Spleen (tissue), 11 donors: ENCODE data around the gene TNS1. TPM values are rescaled to one million over a fixed set of nuclear protein-coding genes. Genes with fewer than 3 reads are reported as not detected.
A peak's percentile ranks its signal among the peaks of the same experiment; 100 is the strongest.

Source experiments
- DNase-seq: peaks from one replicate; pipeline ENCODE4 v3.0.0-alpha.2; 2020
- H3K27ac ChIP-seq, 8 donors: fragments of 200-600 bp; sonication (generic) in 7 of 8; 1 replicate in 4 of 8; 2 replicates in 4 of 8; pipeline versions ENCODE4 v1.5.0 to v1.8.0; 2016 to 2021; ENCODE audit warnings: inconsistent platforms in 4 of 8, mild to moderate bottlenecking in 4 of 8, moderate library complexity in 1 of 8
- H3K27me3 ChIP-seq, 7 donors: fragments of 200-600 bp; sonication (generic) in 6 of 7; replicated peaks in 1 of 7; 1 replicate in 4 of 7; 2 replicates in 3 of 7; pipeline versions ENCODE4 v1.5.0 to v1.8.0; 2016 to 2021; ENCODE audit warnings: inconsistent platforms in 3 of 7, mild to moderate bottlenecking in 1 of 7
- H3K36me3 ChIP-seq, 6 donors: fragments of 200-600 bp; sonication (generic) in 5 of 6; 1 replicate in 4 of 6; 2 replicates in 2 of 6; pipeline versions ENCODE4 v1.5.0 to v1.8.0; 2016 to 2021; ENCODE audit warnings: inconsistent platforms in 2 of 6
- H3K4me1 ChIP-seq, 6 donors: fragments of 200-600 bp; sonication (generic) in 5 of 6; 1 replicate in 3 of 6; 2 replicates in 3 of 6; pipeline versions ENCODE4 v1.5.0 to v1.8.0; 2016 to 2021; ENCODE audit warnings: inconsistent platforms in 3 of 6
- H3K4me3 ChIP-seq, 8 donors: fragments of 200-600 bp; sonication (generic) in 7 of 8; 1 replicate in 4 of 8; 2 replicates in 4 of 8; pipeline versions ENCODE4 v1.5.0 to v1.8.0; 2016 to 2021; ENCODE audit warnings: inconsistent platforms in 4 of 8, mild to moderate bottlenecking in 4 of 8, moderate library complexity in 2 of 8
- H3K9me3 ChIP-seq, 8 donors: fragments of 200-600 bp; sonication (generic) in 7 of 8; 1 replicate in 4 of 8; 2 replicates in 4 of 8; pipeline versions ENCODE4 v1.5.0 to v1.8.0; 2016 to 2021; ENCODE audit warnings: inconsistent platforms in 4 of 8
- CTCF ChIP-seq, 11 experiments: fragments of 200-600 bp in 7 of 11; fragments of 450-650 bp in 4 of 11; sonication (generic) in 4 of 11; IDR thresholded peaks in 8 of 11; conservative IDR thresholded peaks in 3 of 11; 1 replicate in 7 of 11; 2 replicates in 4 of 11; pipeline versions ENCODE4 v1.4.0 to v1.8.0; 2016 to 2021; ENCODE audit warnings: antibody characterized with exemption in 11 of 11, inconsistent platforms in 4 of 11, mild to moderate bottlenecking in 1 of 11
- POLR2A ChIP-seq, 3 donors: fragments of 450-650 bp; IDR thresholded peaks; one replicate each; pipeline ENCODE4 v1.5.1; 2017; ENCODE audit warnings: antibody characterized with exemption in 3 of 3, mild to moderate bottlenecking in 1 of 3
- POLR2AphosphoS5 ChIP-seq, 3 donors: sonication (generic); formaldehyde crosslinking; IDR thresholded peaks; one replicate each; pipeline ENCODE4 v1.5.1; 2017; ENCODE audit warnings: antibody characterized with exemption in 3 of 3
- WGBS, 5 donors: extraction: QIAGEN DNeasy Blood & Tissue Kit in 3 of 5; methylation state at CpG; one replicate each; pipeline versions ENCODE4 v1.1.5 to v1.1.7; 2013 to 2018; 5-methylcytosine and 5-hydroxymethylcytosine counted together
- intact Hi-C: fragments of 100-400 bp; cut with DNase I; formaldehyde crosslinking; loops from one replicate; pipeline ENCODE4 v1.15.0; 2023; ENCODE audit warnings: low total_unique reads
- polyA plus RNA-seq, 3 donors: library from polyadenylated mRNA; stranded (reverse); fragments of 200-250 nt; gene quantifications; one replicate each; pipeline ENCODE4 v1.2.1, GENCODE V29; 2013
- total RNA-seq, 7 donors: library from RNA; depleted of rRNA in 3 of 7; stranded (reverse); fragments of >200 nt in 3 of 7; fragmentation: NEBNext Ultra II Directional in 4 of 7; extraction: Animal tissue kit (Norgen Biotek cat#: 25700) in 4 of 7; gene quantifications; one replicate each; pipeline versions ENCODE4 v1.1.0 to v1.2.1, GENCODE V29; 2016 to 2021
- donor health status: healthy with polysubstance abuse.
- donor health status: DM: no; HTN: no; CAD: no; lungs with moderate emphysema.
- donor health status: DM: no; HTN: no; CAD: no.
- donor health status: Bipolar disorder and iron deficiency.
- donor health status: healthy.
- donor health status: DM: no; HTN: no; CAD: no.
- donor health status: DM: yes; HTN: yes; CAD: no.

TNS1 gene
- total and polyA plus RNA-seq, 10 donors: 6.9 to 580 (median 246) TPM

- H3K4me1 ChIP-seq: peaks cover 0 to 45% (median 18%) of the 10 kb centered on the region in 6 donors
- no peaks in the 10 kb centered on the region for H3K36me3 ChIP-seq
- TF ChIP-seq POLR2A (IDR thresholded peaks at IDR 0.05) (no peak), POLR2AphosphoS5 (IDR thresholded peaks at IDR 0.05) (peak in 1 of 3 donors; percentile 15)
- DNase-seq: no peak
- WGBS, 5 donors: 41 to 75% (median 55%) methylated on average over 5 to 6 of the region's 6 CpGs
- intact Hi-C loops: no loop called here
- no peak overlapping the region for H3K4me3 ChIP-seq
- H3K27ac ChIP-seq: no peak overlapping the region
- peaks cover 0 to 15% (median 2%) of the 10 kb centered on the region in 7 donors for H3K27me3 ChIP-seq
- H3K9me3 ChIP-seq: no peaks in the 10 kb centered on the region
These were observed 1.2 kb upstream of the TNS1 start for GRCh38 chr2:218003981-218004419.

GRCh38 chr2:218003281-218003944 is 618 bp upstream of the TNS1 start:
- WGBS, 5 donors: 33 to 45% (median 42%) methylated on average over 11 of the region's 11 CpGs
- Histone ChIP-seq H3K27ac (peak overlapping the region in 1 of 8 donors; percentile 13), H3K9me3 (no peaks in the 10 kb centered on the region), H3K36me3 (no peaks in the 10 kb centered on the region), H3K4me1 (peaks cover 0 to 47% (median 17%) of the 10 kb centered on the region in 6 donors), H3K27me3 (peaks cover 0 to 10% (median 0%) of the 10 kb centered on the region in 7 donors), H3K4me3 (no peak overlapping the region)
- no peak for DNase-seq
- intact Hi-C loops: no loop called here
- no peak for TF ChIP-seq POLR2AphosphoS5 (IDR thresholded peaks at IDR 0.05)
- TF ChIP-seq CTCF (IDR thresholded peaks at IDR 0.05 in 8 of 11, conservative IDR thresholded peaks at IDR 0.05 in 3 of 11): no peak
- no peak for TF ChIP-seq POLR2A (IDR thresholded peaks at IDR 0.05)

GRCh38 chr2:218002143-218002844 is 501 bp downstream of the TNS1 start:
- Histone ChIP-seq H3K4me3 (no peak overlapping the region), H3K27me3 (no peaks in the 10 kb centered on the region), H3K4me1 (peaks cover 0 to 47% (median 15%) of the 10 kb centered on the region in 6 donors), H3K27ac (peak overlapping the region in 1 of 8 donors; percentile 13), H3K36me3 (no peaks in the 10 kb centered on the region), H3K9me3 (no peaks in the 10 kb centered on the region)
- 62 to 86% (median 73%) methylated on average over 12 of the region's 12 CpGs for WGBS, 5 donors
- TF ChIP-seq POLR2AphosphoS5 (IDR thresholded peaks at IDR 0.05): no peak
- no peak for TF ChIP-seq POLR2A (IDR thresholded peaks at IDR 0.05)
- no peak for TF ChIP-seq CTCF (IDR thresholded peaks at IDR 0.05 in 8 of 11, conservative IDR thresholded peaks at IDR 0.05 in 3 of 11)
- intact Hi-C loops: no loop called here
- DNase-seq: no peak

- no peaks in the 10 kb centered on the region for H3K9me3 ChIP-seq
- H3K27me3 ChIP-seq: no peaks in the 10 kb centered on the region
- intact Hi-C loops: no loop called here
- no peak for TF ChIP-seq POLR2AphosphoS5 (IDR thresholded peaks at IDR 0.05)
- no peak for TF ChIP-seq POLR2A (IDR thresholded peaks at IDR 0.05)
- no peak for TF ChIP-seq CTCF (IDR thresholded peaks at IDR 0.05 in 8 of 11, conservative IDR thresholded peaks at IDR 0.05 in 3 of 11)
- WGBS, 5 donors: 64 to 87% (median 72%) methylated on average over 4 of the region's 4 CpGs
- no peak overlapping the region for H3K27ac ChIP-seq
- H3K36me3 ChIP-seq: no peaks in the 10 kb centered on the region
- H3K4me1 ChIP-seq: peaks cover 0 to 48% (median 16%) of the 10 kb centered on the region in 6 donors
- DNase-seq: no peak
- no peak overlapping the region for H3K4me3 ChIP-seq
These were observed 1.2 kb downstream of the TNS1 start for GRCh38 chr2:218001629-218002028.
